Raji (cell line): Measurements from ENCODE around the gene CCDC187.

ENCODE experiments used
- POLR2A ChIP-seq: IDR thresholded peaks from 2 replicates; pipeline ENCODE4 v1.6.1; 2011; ENCODE audit warnings: low read depth, low read length, control low read depth; ENCODE audit not compliant: insufficient read depth

CCDC187 gene

GRCh38 chr9:136300866-136301265 is 3.0 kb downstream of the CCDC187 start:
- no peak for TF ChIP-seq POLR2A

GRCh38 chr9:136300016-136300545 is 3.8 kb downstream of the CCDC187 start:
- no peak for TF ChIP-seq POLR2A

- no peak for TF ChIP-seq POLR2A
Observed at GRCh38 chr9:136299541-136299940, 4.4 kb downstream of the CCDC187 start.

- TF ChIP-seq POLR2A: no peak
Observed at GRCh38 chr9:136299116-136299515, 4.8 kb downstream of the CCDC187 start.

- no peak for TF ChIP-seq POLR2A
Observed at GRCh38 chr9:136297766-136298735, 5.8 kb downstream of the CCDC187 start.

- TF ChIP-seq POLR2A: no peak
Observed at GRCh38 chr9:136297016-136297691, 6.7 kb downstream of the CCDC187 start.

- no peak for TF ChIP-seq POLR2A
Observed at GRCh38 chr9:136296434-136297015, 7.4 kb downstream of the CCDC187 start.

GRCh38 chr9:136295542-136296433 is 8.1 kb downstream of the CCDC187 start:
- TF ChIP-seq POLR2A: no peak

GRCh38 chr9:136295055-136295454 is 8.8 kb downstream of the CCDC187 start:
- TF ChIP-seq POLR2A: no peak

- TF ChIP-seq POLR2A: no peak
Observed at GRCh38 chr9:136294437-136294836, 9.5 kb downstream of the CCDC187 start.

GRCh38 chr9:136293476-136294077 is 10.3 kb downstream of the CCDC187 start:
- TF ChIP-seq POLR2A: no peak

GRCh38 chr9:136292591-136293448 is 11.1 kb downstream of the CCDC187 start:
- no peak for TF ChIP-seq POLR2A

GRCh38 chr9:136292026-136292538 is 11.8 kb downstream of the CCDC187 start:
- no peak for TF ChIP-seq POLR2A

- TF ChIP-seq POLR2A: no peak
Observed at GRCh38 chr9:136291306-136292025, 12.4 kb downstream of the CCDC187 start.
